GM10847 (cell line): ENCODE data around the gene CDC42EP2.

Experiments
- POLR2A ChIP-seq: IDR thresholded peaks from 2 replicates; pipeline ENCODE4 v1.6.1; 2011; ENCODE audit not compliant: insufficient read length; ENCODE audit errors: extremely low read depth

Gene CDC42EP2

GRCh38 chr11:65292890-65293289, 21.8 kb upstream of the CDC42EP2 start:
- no peak for TF ChIP-seq POLR2A

DNA sequence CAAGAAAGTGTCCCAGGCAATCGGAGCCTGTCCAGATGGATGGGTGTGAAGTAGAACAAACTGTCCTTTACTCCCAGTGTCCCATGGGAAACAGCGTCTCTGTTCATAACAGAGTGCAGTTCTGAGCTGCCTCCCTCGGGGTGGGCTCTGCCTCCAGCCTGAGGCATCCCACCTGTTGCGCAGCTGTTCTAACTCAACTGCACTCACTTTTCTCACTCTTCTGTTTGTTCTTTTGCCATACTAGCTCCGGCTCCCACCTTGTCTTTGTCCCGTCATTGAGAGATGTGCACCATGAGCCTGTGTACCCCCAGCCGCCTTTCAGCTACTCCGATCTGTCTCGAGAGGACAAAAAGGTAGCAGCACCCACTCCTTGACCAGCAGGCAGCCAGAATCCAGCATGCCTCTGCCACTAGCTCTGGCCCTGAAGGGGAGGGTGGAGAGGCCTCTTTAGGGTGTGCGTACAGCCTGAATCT, 20.7 kb upstream of the CDC42EP2 start:
- TF ChIP-seq POLR2A, result no peak

DNA sequence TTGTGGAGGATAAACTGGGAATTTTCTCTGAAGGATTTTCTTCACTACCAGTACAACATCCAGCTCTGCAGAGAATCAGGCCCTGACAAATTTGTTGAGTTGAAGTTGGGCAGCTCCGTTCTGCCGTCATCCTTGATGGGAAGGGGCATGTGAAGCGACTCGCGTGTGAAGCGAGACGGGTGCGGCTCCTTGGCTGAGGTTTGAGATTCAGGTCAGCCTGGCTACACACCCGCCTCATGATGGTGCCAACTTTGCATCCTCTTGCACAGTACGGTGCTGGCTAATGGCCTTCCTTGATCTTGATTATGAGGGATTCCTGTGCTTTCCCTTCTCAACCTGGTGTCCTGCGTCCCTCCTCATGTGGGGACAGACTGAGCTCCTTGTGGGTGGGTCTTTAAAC, 19.7 kb upstream of the CDC42EP2 start:
- no peak for TF ChIP-seq POLR2A

DNA sequence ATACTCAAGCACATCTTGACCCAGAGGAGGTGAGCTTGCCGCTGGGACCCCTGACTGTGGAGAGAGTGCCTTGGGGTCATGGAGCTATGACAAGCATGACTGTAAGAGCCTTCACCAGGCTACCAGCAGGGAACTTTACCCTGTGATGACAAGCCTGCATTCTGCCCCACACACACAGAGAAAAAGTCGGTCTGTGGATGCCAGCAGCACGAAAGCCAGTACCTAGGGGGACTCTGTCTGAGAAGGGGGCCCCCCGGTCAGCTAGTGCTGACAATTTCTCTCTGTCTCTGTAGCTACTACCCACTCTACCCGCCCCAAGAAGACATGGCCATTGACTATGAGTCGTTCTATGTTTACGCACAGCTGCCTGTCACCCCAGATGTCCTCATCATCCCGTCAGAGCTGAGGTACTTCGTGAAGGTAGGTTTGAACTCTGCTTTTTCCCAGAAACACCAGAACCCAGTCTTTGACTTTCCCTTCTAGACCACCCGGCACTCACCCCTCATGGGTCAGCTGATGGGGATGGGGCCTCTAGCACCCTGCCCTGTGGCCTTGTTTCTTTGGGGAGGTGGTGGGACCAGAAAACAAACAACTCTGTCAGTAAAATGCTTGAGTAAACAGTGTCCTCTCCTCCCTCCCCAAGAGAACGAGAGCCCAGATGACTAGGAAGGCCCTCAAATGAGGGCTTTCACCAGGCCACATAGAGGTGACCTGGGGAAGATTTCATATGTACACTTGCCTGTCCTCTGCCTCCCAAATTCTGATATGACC, 18.9 kb upstream of the CDC42EP2 start:
- no peak for TF ChIP-seq POLR2A

- TF ChIP-seq POLR2A, result no peak
These were observed 17.5 kb upstream of the CDC42EP2 start for GRCh38 chr11:65297026-65297672.

DNA sequence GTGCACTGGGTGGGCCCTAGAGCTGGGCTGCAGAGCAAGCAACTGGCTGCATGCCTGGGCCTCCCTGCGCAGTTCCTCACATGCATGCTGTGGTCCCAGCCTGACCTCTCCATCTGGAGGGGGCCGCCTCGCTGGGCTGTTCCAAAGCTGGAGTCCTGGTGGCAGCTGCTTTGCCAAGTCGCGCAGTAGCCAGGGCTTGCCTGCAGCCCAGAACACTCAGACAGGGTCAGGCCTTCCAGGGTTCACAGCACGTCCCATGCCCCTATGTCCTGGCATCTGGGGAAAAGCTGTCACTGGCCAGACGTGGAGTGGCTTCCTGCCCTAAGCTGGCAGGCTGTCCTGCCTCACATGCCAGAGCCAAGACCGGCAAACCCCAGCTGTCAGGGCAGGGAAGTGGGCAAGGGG, 16.5 kb upstream of the CDC42EP2 start:
- TF ChIP-seq POLR2A, result no peak

GRCh38 chr11:65298655-65299179, 15.9 kb upstream of the CDC42EP2 start:
- no peak for TF ChIP-seq POLR2A

GRCh38 chr11:65300621-65301275, 13.9 kb upstream of the CDC42EP2 start:
- TF ChIP-seq POLR2A, result no peak

GRCh38 chr11:65301491-65302329, 13.0 kb upstream of the CDC42EP2 start:
- TF ChIP-seq POLR2A, result no peak

GRCh38 chr11:65303555-65303954, 11.1 kb upstream of the CDC42EP2 start:
- TF ChIP-seq POLR2A, result no peak

GRCh38 chr11:65304110-65304509, 10.6 kb upstream of the CDC42EP2 start:
- TF ChIP-seq POLR2A, result no peak

GRCh38 chr11:65304613-65305012, 10.1 kb upstream of the CDC42EP2 start:
- no peak for TF ChIP-seq POLR2A

GRCh38 chr11:65305501-65306268, 9.0 kb upstream of the CDC42EP2 start:
- no peak for TF ChIP-seq POLR2A
